ENCODE results near the gene FMNL2. TPM values are rescaled to one million over a fixed set of nuclear protein-coding genes. Genes with fewer than 3 reads are reported as not detected.

The FMNL2 gene
- total RNA-seq, 4 donors from 2014 or later = 6.7 to 17.2 (median 11.5) TPM

DNA sequence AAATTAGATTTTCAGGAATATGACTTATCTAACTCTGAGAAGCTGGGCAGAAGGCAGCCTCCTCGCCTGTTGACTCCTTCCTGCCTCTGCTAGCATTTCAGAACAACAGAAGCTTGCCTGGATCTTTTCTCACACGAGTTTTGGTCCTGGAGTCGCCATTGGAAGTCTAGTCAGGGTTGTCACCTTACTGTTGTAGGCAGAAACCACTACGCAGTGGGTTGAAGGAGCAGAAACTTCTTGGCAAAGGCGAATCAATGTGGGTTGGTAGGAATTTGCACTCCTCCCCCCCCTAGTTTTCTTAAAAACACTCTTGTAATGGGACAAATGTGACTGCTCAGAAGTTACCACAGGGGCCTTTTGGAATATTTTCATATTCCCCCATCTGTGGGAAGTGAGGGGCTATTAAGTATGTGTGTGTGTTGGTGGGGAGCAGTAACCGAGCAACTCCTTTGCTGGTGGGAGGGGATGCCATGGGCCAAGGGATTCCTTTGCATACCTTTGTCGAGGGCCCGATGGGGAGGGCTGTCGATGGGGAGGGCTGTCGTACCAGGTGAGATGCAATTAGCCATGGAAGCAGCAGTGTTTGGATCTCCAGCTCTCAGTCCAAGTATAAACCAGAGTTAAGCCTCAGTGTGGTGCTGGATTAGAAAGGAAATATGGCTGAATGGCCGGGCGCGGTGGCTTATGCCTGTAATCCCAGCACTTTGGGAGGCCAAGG is 117.4 kb downstream of the FMNL2 start:
- Histone ChIP-seq H3K27me3 (no peaks in the 10 kb centered on the region), H3K9me3 (no peaks in the 10 kb centered on the region), H3K4me1 (peaks cover 9 to 19% of the 10 kb centered on the region in 2 donors), H3K27ac (no peak overlapping the region), H3K36me3 (no peaks in the 10 kb centered on the region), H3K4me3 (no peak overlapping the region)
- no peak for ATAC-seq
- no peak for TF ChIP-seq POLR2A (IDR thresholded peaks at IDR 0.05)
- no peak for TF ChIP-seq CTCF (IDR thresholded peaks at IDR 0.05 in 4 of 5, conservative IDR thresholded peaks at IDR 0.05 in 1 of 5)
- no peak for DNase-seq
- in situ Hi-C loops (cut with MboI; ENCODE audit: low sequenced_read_pairs in 4 of 4) = no loop called here
- intact Hi-C loops (cut with DNase I; ENCODE audit: low total_unique reads) = no loop called here

DNA sequence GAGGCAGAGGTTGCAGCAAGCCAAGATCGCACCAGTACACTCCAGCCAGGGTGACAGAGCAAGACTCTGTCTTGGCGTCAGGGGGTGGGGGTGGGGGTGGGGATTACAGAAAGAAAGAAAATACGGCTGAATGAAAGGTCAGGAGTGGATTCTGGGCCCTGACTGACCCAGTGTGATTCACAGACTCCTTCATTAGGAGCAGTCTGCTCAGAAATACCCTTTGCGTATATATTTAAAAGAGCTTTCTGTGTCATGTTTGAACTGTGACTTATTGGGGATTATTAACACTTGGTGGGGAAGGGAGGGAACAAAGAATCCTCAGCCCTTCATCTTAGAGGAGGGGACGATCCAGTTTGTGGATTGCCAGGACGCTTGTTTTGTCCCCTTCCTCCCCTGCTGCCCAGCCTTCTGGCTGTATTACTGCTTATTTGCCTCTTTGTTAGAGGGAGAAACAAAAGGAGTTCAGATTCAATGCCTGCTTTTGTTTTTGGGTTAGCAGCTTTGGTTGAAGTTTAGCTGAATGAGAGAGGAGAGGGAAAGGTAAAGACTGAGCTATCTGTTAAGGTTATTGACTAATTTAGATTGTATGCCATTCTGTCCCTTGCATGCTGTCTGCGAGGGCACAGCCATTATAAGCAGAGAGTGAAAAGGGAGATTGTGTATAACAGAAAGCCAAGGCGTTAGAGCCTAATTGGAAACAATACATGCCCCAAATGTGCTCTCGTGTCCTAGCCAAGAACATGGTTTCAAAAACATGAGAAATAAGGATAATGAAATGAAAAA is 118.3 kb downstream of the FMNL2 start:
- intact Hi-C loops (cut with DNase I; ENCODE audit: low total_unique reads) (no loop called here), in situ Hi-C loops (cut with MboI; ENCODE audit: low sequenced_read_pairs in 4 of 4) (no loop called here)

GRCh38 chr2:152454371-152454770 is 119.4 kb downstream of the FMNL2 start:
- intact Hi-C loops (cut with DNase I; ENCODE audit: low total_unique reads) (no loop called here), in situ Hi-C loops (cut with MboI; ENCODE audit: low sequenced_read_pairs in 4 of 4) (no loop called here)
- Histone ChIP-seq H3K36me3 (no peaks in the 10 kb centered on the region), H3K4me3 (no peak overlapping the region), H3K27ac (no peak overlapping the region), H3K4me1 (peaks cover 0 to 2% of the 10 kb centered on the region in 2 donors), H3K9me3 (no peaks in the 10 kb centered on the region), H3K27me3 (no peaks in the 10 kb centered on the region)
- DNase-seq = no peak
- TF ChIP-seq CTCF (IDR thresholded peaks at IDR 0.05 in 4 of 5, conservative IDR thresholded peaks at IDR 0.05 in 1 of 5) = no peak
- TF ChIP-seq POLR2A (IDR thresholded peaks at IDR 0.05) = no peak
- ATAC-seq = no peak

More for the DNA sequence above, 118.3 kb downstream of the FMNL2 start:
- TF ChIP-seq CTCF (IDR thresholded peaks at IDR 0.05 in 4 of 5, conservative IDR thresholded peaks at IDR 0.05 in 1 of 5) = no peak
- TF ChIP-seq POLR2A (IDR thresholded peaks at IDR 0.05) = no peak
- no peaks in the 10 kb centered on the region for H3K27me3 ChIP-seq
- no peaks in the 10 kb centered on the region for H3K36me3 ChIP-seq
- no peaks in the 10 kb centered on the region for H3K9me3 ChIP-seq
- H3K4me3 ChIP-seq = no peak overlapping the region
- ATAC-seq (no peak), DNase-seq (no peak)
- H3K27ac ChIP-seq = no peak overlapping the region
- peaks cover 6 to 11% of the 10 kb centered on the region in 2 donors for H3K4me1 ChIP-seq

DNA sequence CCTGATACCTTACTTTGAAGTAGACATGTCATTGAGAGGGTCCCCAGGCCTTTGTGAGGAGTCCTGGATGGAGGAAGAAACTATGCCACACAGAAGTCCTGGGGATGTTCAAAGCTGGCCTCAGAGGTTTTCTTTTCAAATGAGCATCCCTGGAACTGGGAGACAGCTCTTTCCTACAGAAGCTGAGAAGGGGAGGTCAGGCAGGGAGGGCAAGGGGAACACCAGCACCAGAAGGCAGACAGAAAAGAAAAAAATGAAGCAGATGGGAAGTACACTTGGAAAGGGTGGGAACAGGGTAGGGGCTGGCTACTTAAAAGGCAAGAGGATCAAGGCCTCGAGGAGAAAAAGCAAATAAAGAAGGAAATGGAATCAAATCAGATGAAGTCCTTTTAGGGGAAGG is 120.0 kb downstream of the FMNL2 start:
- intact Hi-C loops (cut with DNase I; ENCODE audit: low total_unique reads) = no loop called here
- no peak for ATAC-seq
- H3K4me1 ChIP-seq = no peaks in the 10 kb centered on the region
- in situ Hi-C loops (cut with MboI; ENCODE audit: low sequenced_read_pairs in 4 of 4) = no loop called here
- DNase-seq = no peak
- no peak for TF ChIP-seq POLR2A (IDR thresholded peaks at IDR 0.05)
- no peak overlapping the region for H3K27ac ChIP-seq
- H3K36me3 ChIP-seq = no peaks in the 10 kb centered on the region
- H3K4me3 ChIP-seq = no peak overlapping the region
- no peaks in the 10 kb centered on the region for H3K9me3 ChIP-seq
- H3K27me3 ChIP-seq = no peaks in the 10 kb centered on the region

DNA sequence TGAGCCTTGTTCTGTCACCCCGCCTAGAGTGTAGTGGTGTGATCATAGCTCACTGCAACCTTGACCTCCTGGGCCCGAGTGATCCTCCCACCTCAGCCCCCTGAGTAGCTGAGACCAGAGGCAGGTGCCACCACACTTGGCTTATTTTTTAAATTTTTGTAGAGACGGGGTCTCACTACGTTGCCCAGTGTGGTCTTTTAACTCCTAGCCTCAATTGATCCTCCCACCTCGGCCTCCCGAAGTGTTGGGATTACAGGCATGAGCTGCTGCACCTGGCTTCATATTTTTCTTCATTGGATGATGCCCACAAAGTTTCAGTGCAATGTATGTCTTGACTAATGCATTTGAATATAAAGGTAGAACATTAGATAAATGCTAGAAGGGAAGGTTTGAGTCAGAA is 120.8 kb downstream of the FMNL2 start:
- Histone ChIP-seq H3K4me3 (no peak overlapping the region), H3K9me3 (no peaks in the 10 kb centered on the region), H3K36me3 (no peaks in the 10 kb centered on the region), H3K27ac (no peak overlapping the region), H3K4me1 (no peaks in the 10 kb centered on the region), H3K27me3 (no peaks in the 10 kb centered on the region)
- in situ Hi-C loops (cut with MboI; ENCODE audit: low sequenced_read_pairs in 4 of 4) (no loop called here), intact Hi-C loops (cut with DNase I; ENCODE audit: low total_unique reads) (no loop called here)
- TF ChIP-seq CTCF (IDR thresholded peaks at IDR 0.05 in 4 of 5, conservative IDR thresholded peaks at IDR 0.05 in 1 of 5) (no peak), POLR2A (IDR thresholded peaks at IDR 0.05) (no peak)
- DNase-seq (no peak), ATAC-seq (no peak)

Measured in gastrocnemius medialis (tissue), 4 donors.